Measurements from ENCODE around the gene SYNCRIP. TPM values are rescaled to one million over a fixed set of nuclear protein-coding genes. Genes with fewer than 3 reads are reported as not detected.

SYNCRIP gene
- total and polyA plus RNA-seq, 2 of the 13 experiments (the other 11 are each of a cell fraction or from before 2014, with no cell fraction given) = 8.1 to 112 TPM

DNA sequence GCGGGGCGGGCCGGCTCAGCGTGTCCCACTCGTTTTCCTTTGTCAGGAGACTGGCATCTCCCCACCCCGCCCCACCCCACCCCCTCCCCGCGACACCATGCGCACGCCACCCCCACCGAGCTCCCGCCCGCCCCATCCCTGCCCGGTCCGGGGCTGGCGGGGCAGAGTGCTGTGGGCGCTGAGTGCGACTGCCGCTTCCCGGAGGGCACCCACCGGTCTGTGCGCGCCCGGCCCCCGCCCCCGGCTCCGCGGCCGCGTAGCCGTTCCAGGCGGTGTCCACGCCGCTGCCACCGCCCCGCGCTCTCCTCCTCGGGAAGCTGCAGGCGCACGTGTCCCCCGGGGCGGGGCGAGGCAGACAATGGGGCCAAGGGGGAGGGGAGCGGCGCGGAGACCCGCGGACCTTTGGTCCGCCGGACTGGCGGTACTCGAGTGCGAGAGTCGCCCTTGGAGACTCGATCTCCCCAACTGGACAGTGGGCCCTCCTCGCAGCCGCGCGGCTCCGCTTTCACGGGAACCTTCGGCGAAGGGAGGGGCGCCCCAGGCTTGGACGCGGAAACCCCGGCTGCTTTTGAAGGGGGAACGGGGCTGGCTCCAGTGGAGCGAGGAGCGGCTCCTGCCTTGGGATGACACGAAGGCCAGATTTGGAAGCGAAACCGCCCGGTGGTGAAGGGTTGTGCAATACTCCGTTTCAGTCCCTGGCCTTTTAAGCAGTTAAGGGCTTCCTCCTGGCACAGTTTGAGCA is 1.0 kb upstream of the SYNCRIP start (continued):
- TF ChIP-seq ZNF235 (CRISPR knock-in tag; IDR thresholded peaks at IDR 0.05; ENCODE audit: borderline replicate concordance) = no peak
- no peak for TF ChIP-seq PHF5A (CRISPR knock-in tag; IDR thresholded peaks at IDR 0.05; ENCODE audit: low read depth, unreplicated experiment)
- TF ChIP-seq, protein P1, sequence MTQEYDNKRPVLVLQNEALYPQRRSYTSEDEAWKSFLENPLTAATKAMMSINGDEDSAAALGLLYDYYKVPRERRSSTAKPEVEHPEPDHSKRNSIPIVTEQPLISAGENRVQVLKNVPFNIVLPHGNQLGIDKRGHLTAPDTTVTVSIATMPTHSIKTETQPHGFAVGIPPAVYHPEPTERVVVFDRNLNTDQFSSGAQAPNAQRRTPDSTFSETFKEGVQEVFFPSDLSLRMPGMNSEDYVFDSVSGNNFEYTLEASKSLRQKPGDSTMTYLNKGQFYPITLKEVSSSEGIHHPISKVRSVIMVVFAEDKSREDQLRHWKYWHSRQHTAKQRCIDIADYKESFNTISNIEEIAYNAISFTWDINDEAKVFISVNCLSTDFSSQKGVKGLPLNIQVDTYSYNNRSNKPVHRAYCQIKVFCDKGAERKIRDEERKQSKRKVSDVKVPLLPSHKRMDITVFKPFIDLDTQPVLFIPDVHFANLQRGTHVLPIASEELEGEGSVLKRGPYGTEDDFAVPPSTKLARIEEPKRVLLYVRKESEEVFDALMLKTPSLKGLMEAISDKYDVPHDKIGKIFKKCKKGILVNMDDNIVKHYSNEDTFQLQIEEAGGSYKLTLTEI (CRISPR knock-in tag; conservative IDR thresholded peaks at IDR 0.05) = no peak
- TF ChIP-seq, protein P2, sequence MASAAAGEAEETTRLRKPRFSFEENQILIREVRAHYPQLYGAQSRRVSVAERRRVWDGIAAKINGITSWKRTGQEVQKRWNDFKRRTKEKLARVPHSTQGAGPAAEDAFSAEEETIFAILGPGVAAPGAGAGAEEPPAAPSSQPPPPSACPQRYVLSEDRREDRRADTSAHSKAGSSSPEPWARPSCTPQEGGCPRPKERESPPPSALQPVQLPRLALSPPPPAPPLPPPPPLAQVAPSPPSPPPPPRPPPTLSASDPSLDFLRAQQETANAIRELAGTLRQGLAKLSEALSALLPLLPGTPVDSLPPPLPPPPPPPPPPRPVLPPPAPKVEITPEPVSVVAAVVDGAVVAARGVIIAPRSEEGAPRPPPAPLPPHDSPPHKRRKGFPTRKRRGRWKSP (CRISPR knock-in tag; IDR thresholded peaks at IDR 0.05) = peak; percentile 75; the same call in 1 of the 2 replicates
- TF ChIP-seq, protein P3, sequence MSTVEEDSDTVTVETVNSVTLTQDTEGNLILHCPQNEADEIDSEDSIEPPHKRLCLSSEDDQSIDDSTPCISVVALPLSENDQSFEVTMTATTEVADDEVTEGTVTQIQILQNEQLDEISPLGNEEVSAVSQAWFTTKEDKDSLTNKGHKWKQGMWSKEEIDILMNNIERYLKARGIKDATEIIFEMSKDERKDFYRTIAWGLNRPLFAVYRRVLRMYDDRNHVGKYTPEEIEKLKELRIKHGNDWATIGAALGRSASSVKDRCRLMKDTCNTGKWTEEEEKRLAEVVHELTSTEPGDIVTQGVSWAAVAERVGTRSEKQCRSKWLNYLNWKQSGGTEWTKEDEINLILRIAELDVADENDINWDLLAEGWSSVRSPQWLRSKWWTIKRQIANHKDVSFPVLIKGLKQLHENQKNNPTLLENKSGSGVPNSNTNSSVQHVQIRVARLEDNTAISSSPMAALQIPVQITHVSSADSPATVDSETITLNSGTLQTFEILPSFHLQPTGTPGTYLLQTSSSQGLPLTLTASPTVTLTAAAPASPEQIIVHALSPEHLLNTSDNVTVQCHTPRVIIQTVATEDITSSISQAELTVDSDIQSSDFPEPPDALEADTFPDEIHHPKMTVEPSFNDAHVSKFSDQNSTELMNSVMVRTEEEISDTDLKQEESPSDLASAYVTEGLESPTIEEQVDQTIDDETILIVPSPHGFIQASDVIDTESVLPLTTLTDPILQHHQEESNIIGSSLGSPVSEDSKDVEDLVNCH (CRISPR knock-in tag; IDR thresholded peaks at IDR 0.05) = no peak
- peak; percentile 98 for TF ChIP-seq BHLHE40 (IDR thresholded peaks at IDR 0.05; ENCODE audit: low read length)
- TF ChIP-seq PHF21A (CRISPR knock-in tag; IDR thresholded peaks at IDR 0.05) = peak; percentile 81
- TF ChIP-seq ZNF766 (CRISPR knock-in tag; IDR thresholded peaks at IDR 0.05; ENCODE audit: borderline replicate concordance) = no peak; the same call in 1 of the 2 replicates
- no peak; the same call in none of the 2 replicates for TF ChIP-seq FOSL2 (CRISPR knock-in tag; IDR thresholded peaks at IDR 0.05)
- TF ChIP-seq, protein P4, sequence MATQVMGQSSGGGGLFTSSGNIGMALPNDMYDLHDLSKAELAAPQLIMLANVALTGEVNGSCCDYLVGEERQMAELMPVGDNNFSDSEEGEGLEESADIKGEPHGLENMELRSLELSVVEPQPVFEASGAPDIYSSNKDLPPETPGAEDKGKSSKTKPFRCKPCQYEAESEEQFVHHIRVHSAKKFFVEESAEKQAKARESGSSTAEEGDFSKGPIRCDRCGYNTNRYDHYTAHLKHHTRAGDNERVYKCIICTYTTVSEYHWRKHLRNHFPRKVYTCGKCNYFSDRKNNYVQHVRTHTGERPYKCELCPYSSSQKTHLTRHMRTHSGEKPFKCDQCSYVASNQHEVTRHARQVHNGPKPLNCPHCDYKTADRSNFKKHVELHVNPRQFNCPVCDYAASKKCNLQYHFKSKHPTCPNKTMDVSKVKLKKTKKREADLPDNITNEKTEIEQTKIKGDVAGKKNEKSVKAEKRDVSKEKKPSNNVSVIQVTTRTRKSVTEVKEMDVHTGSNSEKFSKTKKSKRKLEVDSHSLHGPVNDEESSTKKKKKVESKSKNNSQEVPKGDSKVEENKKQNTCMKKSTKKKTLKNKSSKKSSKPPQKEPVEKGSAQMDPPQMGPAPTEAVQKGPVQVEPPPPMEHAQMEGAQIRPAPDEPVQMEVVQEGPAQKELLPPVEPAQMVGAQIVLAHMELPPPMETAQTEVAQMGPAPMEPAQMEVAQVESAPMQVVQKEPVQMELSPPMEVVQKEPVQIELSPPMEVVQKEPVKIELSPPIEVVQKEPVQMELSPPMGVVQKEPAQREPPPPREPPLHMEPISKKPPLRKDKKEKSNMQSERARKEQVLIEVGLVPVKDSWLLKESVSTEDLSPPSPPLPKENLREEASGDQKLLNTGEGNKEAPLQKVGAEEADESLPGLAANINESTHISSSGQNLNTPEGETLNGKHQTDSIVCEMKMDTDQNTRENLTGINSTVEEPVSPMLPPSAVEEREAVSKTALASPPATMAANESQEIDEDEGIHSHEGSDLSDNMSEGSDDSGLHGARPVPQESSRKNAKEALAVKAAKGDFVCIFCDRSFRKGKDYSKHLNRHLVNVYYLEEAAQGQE (IDR thresholded peaks at IDR 0.05; ENCODE audit: borderline replicate concordance in 1 of 2, low read depth in 1 of 2, low read length in 2 of 2) = peak in 1 of 2 experiments; percentile 63; a peak in 1 of 4 replicates
- TF ChIP-seq ZNF550 (CRISPR knock-in tag; IDR thresholded peaks at IDR 0.05; ENCODE audit: borderline replicate concordance) = peak; percentile 23; the same call in 1 of the 2 replicates
- TF ChIP-seq ZNF263 (CRISPR knock-in tag; IDR thresholded peaks at IDR 0.05) = peak; percentile 40; the same call in 1 of the 2 replicates
- TF ChIP-seq HNRNPLL (IDR thresholded peaks at IDR 0.05; ENCODE audit: low read depth, low read length, poor library complexity, severe bottlenecking) = no peak
- no peak for TF ChIP-seq ZNF781 (CRISPR knock-in tag; IDR thresholded peaks at IDR 0.05; ENCODE audit: borderline replicate concordance, not compliant biosample characterization)
- TF ChIP-seq ZNF746 (CRISPR knock-in tag; IDR thresholded peaks at IDR 0.05) = peak; percentile 84

Data from HepG2 (cell line).